HepG2 (cell line): ENCODE results near the gene TECPR1. TPM values are rescaled to one million over a fixed set of nuclear protein-coding genes. Genes with fewer than 3 reads are reported as not detected.

Experiments used
- ATAC-seq: fragments of 200-7000 bp; cut with Tn5 transposase; 3 replicates; pipeline ENCODE4 v1.9.1; 2020; ENCODE audit warnings: mild to moderate bottlenecking, moderate library complexity
- BruUV-seq: library from RNA; stranded (reverse); fragments of 400-500 nt; replicated peaks from 2 replicates; lab custom pipeline; 2021; lab: Mats Ljungman, UMichigan
- CTCF ChIA-PET: fragments of 300-600 bp; formaldehyde crosslinking; extraction: SDS; loops from one replicate; lab custom pipeline; 2021; ENCODE audit warnings: low total read pairs, inconsistent platforms, low intra/inter-chr PET ratio; lab: Yijun Ruan, JAX
- POLR2A ChIA-PET: fragments of 350-600 bp; sonication (Branson Sonifier 250); formaldehyde crosslinking; loops from one replicate; lab custom pipeline; 2020; ENCODE audit warnings: antibody characterized with exemption, inconsistent platforms; lab: Yijun Ruan, JAX
- DNase-seq: peaks from one replicate; pipeline ENCODE4 v3.0.0-alpha.2; 2015; ENCODE audit warnings: low spot score
- FAIRE-seq: peaks from 3 replicates; lab custom pipeline; 2011; peaks lifted over from hg19 to GRCh38; lab: Jason Lieb, UNC
- H2AFZ ChIP-seq: one replicate; pipeline ENCODE4 v1.6.1; 2011; ENCODE audit warnings: low read length, inconsistent platforms
- H3K27ac ChIP-seq: fragments of 300-600 bp; 3 replicates; pipeline ENCODE4 v1.8.0; 2011; ENCODE audit warnings: mixed run types, mild to moderate bottlenecking, mixed read lengths, low read length, inconsistent platforms; ENCODE audit not compliant: insufficient read depth; ENCODE audit errors: extremely low read length
- H3K27me3 ChIP-seq, 2 experiments: fragments of 200-600 bp in 1 of 2; 2 replicates in 1 of 2; 3 replicates in 1 of 2; pipeline versions ENCODE4 v1.6.0 to v1.8.0; 2011; ENCODE audit warnings: low read length in 2 of 2, mild to moderate bottlenecking in 2 of 2, moderate library complexity in 2 of 2, inconsistent platforms in 1 of 2; ENCODE audit not compliant: insufficient read depth in 2 of 2, control insufficient read depth in 1 of 2
- H3K36me3 ChIP-seq, 2 experiments: fragments of 200-600 bp in 1 of 2; replicated peaks in 1 of 2; 2 replicates in 1 of 2; 3 replicates in 1 of 2; pipeline versions ENCODE4 v1.5.1 to v1.8.0; 2011; ENCODE audit warnings: low read length in 2 of 2, inconsistent platforms in 1 of 2; ENCODE audit not compliant: insufficient read depth in 2 of 2, control insufficient read depth in 1 of 2
- H3K4me1 ChIP-seq: 2 replicates; pipeline ENCODE4 v1.5.1; 2012; ENCODE audit warnings: low read length, inconsistent platforms; ENCODE audit not compliant: insufficient read depth
- H3K4me2 ChIP-seq: 2 replicates; pipeline ENCODE4 v1.6.0; 2011; ENCODE audit warnings: low read depth, low read length, inconsistent platforms
- H3K4me3 ChIP-seq, 3 experiments: fragments of 200-600 bp in 1 of 3; sonication (generic), shearing (Covaris generic) in 1 of 3; replicated peaks in 1 of 3; 2 replicates each; pipeline ENCODE4 v1.5.1; 2011 to 2016; ENCODE audit warnings: low read length in 3 of 3, inconsistent platforms in 2 of 3, low read depth in 2 of 3, mild to moderate bottlenecking in 2 of 3, control low read depth in 1 of 3, mixed read lengths in 1 of 3; ENCODE audit not compliant: insufficient read depth in 1 of 3
- H3K79me2 ChIP-seq: one replicate; pipeline ENCODE4 v1.6.1; 2011; ENCODE audit warnings: low read length, inconsistent platforms; ENCODE audit not compliant: insufficient read depth
- H3K9ac ChIP-seq: 2 replicates; pipeline ENCODE4 v1.6.0; 2011; ENCODE audit warnings: mild to moderate bottlenecking, low read depth, low read length, inconsistent platforms; ENCODE audit not compliant: insufficient read depth
- H3K9me3 ChIP-seq: 2 replicates; pipeline ENCODE4 v1.5.1; 2012; ENCODE audit warnings: mild to moderate bottlenecking, low read length
- H4K20me1 ChIP-seq: 2 replicates; pipeline ENCODE4 v1.6.0; 2011; ENCODE audit warnings: inconsistent platforms, mild to moderate bottlenecking, low read length, moderate library complexity; ENCODE audit not compliant: insufficient read depth
- AGO2 ChIP-seq: fragments of 200-400 bp; formaldehyde crosslinking; optimal IDR thresholded peaks from 2 replicates; pipeline ENCODE3; 2017; ENCODE audit warnings: mild to moderate bottlenecking, low read depth, low read length, moderate library complexity
- ARNT ChIP-seq: fragments of 450-650 bp; IDR thresholded peaks from 2 replicates; pipeline ENCODE4 v1.6.1; 2017
- HHEX ChIP-seq: IDR thresholded peaks from 2 replicates; pipeline ENCODE4 v1.6.1; 2016; ENCODE audit warnings: control low read depth
- KDM2A ChIP-seq: sonication (generic); formaldehyde crosslinking; IDR thresholded peaks from 2 replicates; pipeline ENCODE4 v1.4.0; 2020; ENCODE audit warnings: low read depth, missing genetic modification reagents, borderline replicate concordance
- KLF11 ChIP-seq: IDR thresholded peaks from 2 replicates; pipeline ENCODE4 v1.6.1; 2016; ENCODE audit warnings: missing compliant biosample characterization
- NFE2 ChIP-seq: sonication (generic); formaldehyde crosslinking; IDR thresholded peaks from 2 replicates; pipeline ENCODE4 v1.4.0; 2020; ENCODE audit warnings: missing genetic modification reagents
- NR1H2 ChIP-seq: sonication (generic); formaldehyde crosslinking; IDR thresholded peaks from 2 replicates; pipeline ENCODE4 v1.8.1; 2022; ENCODE audit warnings: low read depth, missing genetic modification reagents, borderline replicate concordance
- NR2C2 ChIP-seq: sonication (generic); formaldehyde crosslinking; IDR thresholded peaks from 2 replicates; pipeline ENCODE4 v1.4.0; 2020; ENCODE audit warnings: missing genetic modification reagents, mild to moderate bottlenecking, moderate library complexity, borderline replicate concordance
- SMARCC2 ChIP-seq: fragments of 450-650 bp; IDR thresholded peaks from 2 replicates; pipeline ENCODE4 v1.6.1; 2017; ENCODE audit warnings: antibody characterized with exemption, mild to moderate bottlenecking
- WGBS: methylation state at CpG from one replicate; pipeline ENCODE4 v1.1.6; 2017; ENCODE audit warnings: low lambda C conversion rate; 5-methylcytosine and 5-hydroxymethylcytosine counted together
- in situ Hi-C: cut with HindIII; loops from 2 replicates; pipeline ENCODE4 v1.10.0; 2017; ENCODE audit warnings: low pct_unique_long_range_greater_than_20kb; ENCODE audit not compliant: extremely low pct_ligation_motif_present
- intact Hi-C: fragments of 100-400 bp; cut with micrococcal nuclease; formaldehyde crosslinking; loops from one replicate; pipeline ENCODE4 v1.10.0; 2022; ENCODE audit not compliant: unreplicated experiment
- polyA plus RNA-seq, 8 experiments: library from polyadenylated mRNA; depleted of rRNA in 3 of 8; stranded (reverse) in 7 of 8; unstranded in 1 of 8; fragments of >200 nt; fragmentation: Illumina TruSeq in 4 of 8; extraction: Trizol in 4 of 8; gene quantifications; 2 replicates each; pipeline versions ENCODE4 v1.2.1 to v1.2.3, GENCODE V29; 2011 to 2016; ENCODE audit warnings: low read depth in 4 of 8, missing spikeins in 1 of 8, mixed read lengths in 1 of 8; ENCODE audit not compliant: insufficient read depth in 1 of 8
- total RNA-seq, 5 experiments: library from RNA; depleted of rRNA; stranded (reverse); fragments of >200 nt; fragmentation: Illumina TruSeq; extraction: Trizol; gene quantifications; 2 replicates each; pipeline ENCODE4 v1.2.3, GENCODE V29; 2016; ENCODE audit warnings: low read depth in 1 of 5
- TF ChIP-seq, protein P1 (sequence below): IDR thresholded peaks from 2 replicates; pipeline ENCODE4 v1.6.1; 2016; ENCODE audit warnings: control low read depth
- TF ChIP-seq, protein P2 (sequence below): sonication (generic); formaldehyde crosslinking; IDR thresholded peaks from 2 replicates; pipeline ENCODE4 v1.5.0; 2020; ENCODE audit warnings: mild to moderate bottlenecking, missing genetic modification reagents, moderate library complexity
- TF ChIP-seq, protein P3 (sequence below): sonication (generic); formaldehyde crosslinking; IDR thresholded peaks from 2 replicates; pipeline ENCODE4 v1.4.0; 2020; ENCODE audit warnings: missing genetic modification reagents, mild to moderate bottlenecking, borderline replicate concordance

The TECPR1 gene
- total and polyA plus RNA-seq, 2 of the 13 experiments (the other 11 are each of a cell fraction or from before 2014, with no cell fraction given) = 2.3 to 6.3 TPM

DNA sequence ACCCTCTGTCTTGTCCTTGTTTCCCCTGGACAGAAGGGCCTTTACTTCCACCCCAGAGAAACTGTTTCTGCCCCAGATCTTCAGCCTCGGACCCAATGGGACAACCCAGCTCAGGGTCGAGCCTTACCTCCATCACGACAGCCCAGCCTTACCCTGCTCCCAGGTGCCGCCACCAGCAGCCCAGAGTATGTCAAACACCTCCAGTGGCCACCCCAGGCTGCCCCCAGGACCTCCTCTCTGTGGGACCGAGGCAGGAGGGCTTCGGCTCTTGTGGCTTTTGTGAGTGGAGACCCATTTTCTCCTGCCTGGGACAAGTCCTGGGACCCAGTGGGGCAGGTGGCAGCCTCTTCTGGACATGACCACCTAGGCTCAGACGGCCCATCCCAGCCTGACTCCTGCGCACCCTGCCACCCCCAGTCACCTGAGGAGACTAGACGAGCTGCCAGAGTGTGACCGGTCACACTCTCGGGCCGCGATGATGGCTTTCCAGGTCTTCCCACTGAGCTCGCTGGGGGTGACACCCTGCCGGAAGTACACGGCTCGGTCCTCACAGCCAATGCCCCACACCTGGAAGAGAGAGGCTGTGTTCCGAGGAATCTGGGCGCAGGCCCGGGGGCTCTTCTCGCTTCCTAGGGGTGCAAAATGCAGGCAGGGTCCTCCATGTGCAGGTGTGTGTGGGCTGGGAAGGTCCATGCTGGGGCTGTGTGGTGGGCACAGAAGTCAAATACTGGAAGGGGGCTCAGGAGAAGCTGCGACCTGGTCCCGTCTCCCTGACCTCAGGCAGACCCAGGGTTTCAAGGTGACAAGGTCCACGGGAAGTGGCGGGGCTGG is 15.5 kb downstream of the TECPR1 start:
- no peaks in the 10 kb centered on the region for H4K20me1 ChIP-seq
- H3K9ac ChIP-seq = no peak overlapping the region
- WGBS = 93% methylated on average over 19 of the region's 25 CpGs
- no peak for FAIRE-seq
- H3K79me2 ChIP-seq = no peaks in the 10 kb centered on the region
- H2AFZ ChIP-seq = no peak overlapping the region
- ChIA-PET CTCF (no interaction called here), POLR2A (no interaction called here)
- no peak overlapping the region for H3K4me2 ChIP-seq
- H3K4me1 ChIP-seq = no peaks in the 10 kb centered on the region
- H3K36me3 ChIP-seq = no peaks in the 10 kb centered on the region; a peak in 2 of 5 replicates
- in situ Hi-C loops = no loop called here
- TF ChIP-seq, protein P1, sequence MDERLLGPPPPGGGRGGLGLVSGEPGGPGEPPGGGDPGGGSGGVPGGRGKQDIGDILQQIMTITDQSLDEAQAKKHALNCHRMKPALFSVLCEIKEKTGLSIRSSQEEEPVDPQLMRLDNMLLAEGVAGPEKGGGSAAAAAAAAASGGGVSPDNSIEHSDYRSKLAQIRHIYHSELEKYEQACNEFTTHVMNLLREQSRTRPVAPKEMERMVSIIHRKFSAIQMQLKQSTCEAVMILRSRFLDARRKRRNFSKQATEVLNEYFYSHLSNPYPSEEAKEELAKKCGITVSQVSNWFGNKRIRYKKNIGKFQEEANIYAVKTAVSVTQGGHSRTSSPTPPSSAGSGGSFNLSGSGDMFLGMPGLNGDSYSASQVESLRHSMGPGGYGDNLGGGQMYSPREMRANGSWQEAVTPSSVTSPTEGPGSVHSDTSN (CRISPR knock-in tag) = no peak
- TF ChIP-seq AGO2 = peak; percentile 23
- TF ChIP-seq ARNT = no peak
- intact Hi-C loops = no loop called here
- DNase-seq = no peak
- no peaks in the 10 kb centered on the region for H3K27me3 ChIP-seq
- no peak for ATAC-seq
- no peak overlapping the region for H3K27ac ChIP-seq
- H3K4me3 ChIP-seq = no peak overlapping the region
- BruUV-seq = no TSS peak
- no peaks in the 10 kb centered on the region for H3K9me3 ChIP-seq

DNA sequence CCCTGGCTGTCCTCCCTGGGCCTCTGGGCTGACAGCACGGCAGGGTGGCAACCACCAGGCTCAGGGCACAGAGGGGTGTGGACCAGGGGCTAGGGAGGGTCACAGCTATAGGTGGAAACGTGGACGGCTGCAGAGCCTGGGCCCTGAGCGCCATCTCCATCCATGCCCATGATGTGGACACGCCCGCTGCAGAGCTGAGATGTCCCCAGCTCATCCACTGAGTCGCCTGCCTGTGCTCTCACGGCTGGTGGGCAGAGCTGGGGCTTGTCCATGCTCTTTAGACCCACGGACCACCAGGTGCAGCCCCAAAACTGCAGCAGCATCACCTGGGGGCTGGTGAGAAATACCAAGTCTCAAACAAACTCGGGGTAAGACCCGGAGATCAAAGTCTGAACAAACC is 16.1 kb downstream of the TECPR1 start:
- H3K9me3 ChIP-seq = no peaks in the 10 kb centered on the region
- no peaks in the 10 kb centered on the region for H4K20me1 ChIP-seq
- in situ Hi-C loops (no loop called here), intact Hi-C loops (no loop called here)
- H3K4me3 ChIP-seq = no peak overlapping the region
- H3K9ac ChIP-seq = no peak overlapping the region
- no peak overlapping the region for H3K4me2 ChIP-seq
- POLR2A ChIA-PET = no interaction called here
- no peaks in the 10 kb centered on the region for H3K27me3 ChIP-seq
- H3K36me3 ChIP-seq = no peaks in the 10 kb centered on the region; a peak in 2 of 5 replicates
- no peak overlapping the region for H3K27ac ChIP-seq
- H3K4me1 ChIP-seq = no peaks in the 10 kb centered on the region
- CTCF ChIA-PET = no interaction called here
- FAIRE-seq (no peak), DNase-seq (no peak), ATAC-seq (no peak)
- 89% methylated on average over 1 of the region's 11 CpGs for WGBS
- no peak overlapping the region for H2AFZ ChIP-seq
- no TSS peak for BruUV-seq
- no peaks in the 10 kb centered on the region for H3K79me2 ChIP-seq
- no peak for TF ChIP-seq NR1H2
- TF ChIP-seq SMARCC2 = no peak
- TF ChIP-seq NFE2 (CRISPR knock-in tag) = no peak
- TF ChIP-seq KDM2A (CRISPR knock-in tag) = no peak
- TF ChIP-seq, protein P2, sequence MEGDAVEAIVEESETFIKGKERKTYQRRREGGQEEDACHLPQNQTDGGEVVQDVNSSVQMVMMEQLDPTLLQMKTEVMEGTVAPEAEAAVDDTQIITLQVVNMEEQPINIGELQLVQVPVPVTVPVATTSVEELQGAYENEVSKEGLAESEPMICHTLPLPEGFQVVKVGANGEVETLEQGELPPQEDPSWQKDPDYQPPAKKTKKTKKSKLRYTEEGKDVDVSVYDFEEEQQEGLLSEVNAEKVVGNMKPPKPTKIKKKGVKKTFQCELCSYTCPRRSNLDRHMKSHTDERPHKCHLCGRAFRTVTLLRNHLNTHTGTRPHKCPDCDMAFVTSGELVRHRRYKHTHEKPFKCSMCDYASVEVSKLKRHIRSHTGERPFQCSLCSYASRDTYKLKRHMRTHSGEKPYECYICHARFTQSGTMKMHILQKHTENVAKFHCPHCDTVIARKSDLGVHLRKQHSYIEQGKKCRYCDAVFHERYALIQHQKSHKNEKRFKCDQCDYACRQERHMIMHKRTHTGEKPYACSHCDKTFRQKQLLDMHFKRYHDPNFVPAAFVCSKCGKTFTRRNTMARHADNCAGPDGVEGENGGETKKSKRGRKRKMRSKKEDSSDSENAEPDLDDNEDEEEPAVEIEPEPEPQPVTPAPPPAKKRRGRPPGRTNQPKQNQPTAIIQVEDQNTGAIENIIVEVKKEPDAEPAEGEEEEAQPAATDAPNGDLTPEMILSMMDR (CRISPR knock-in tag) = no peak
- TF ChIP-seq, protein P3, sequence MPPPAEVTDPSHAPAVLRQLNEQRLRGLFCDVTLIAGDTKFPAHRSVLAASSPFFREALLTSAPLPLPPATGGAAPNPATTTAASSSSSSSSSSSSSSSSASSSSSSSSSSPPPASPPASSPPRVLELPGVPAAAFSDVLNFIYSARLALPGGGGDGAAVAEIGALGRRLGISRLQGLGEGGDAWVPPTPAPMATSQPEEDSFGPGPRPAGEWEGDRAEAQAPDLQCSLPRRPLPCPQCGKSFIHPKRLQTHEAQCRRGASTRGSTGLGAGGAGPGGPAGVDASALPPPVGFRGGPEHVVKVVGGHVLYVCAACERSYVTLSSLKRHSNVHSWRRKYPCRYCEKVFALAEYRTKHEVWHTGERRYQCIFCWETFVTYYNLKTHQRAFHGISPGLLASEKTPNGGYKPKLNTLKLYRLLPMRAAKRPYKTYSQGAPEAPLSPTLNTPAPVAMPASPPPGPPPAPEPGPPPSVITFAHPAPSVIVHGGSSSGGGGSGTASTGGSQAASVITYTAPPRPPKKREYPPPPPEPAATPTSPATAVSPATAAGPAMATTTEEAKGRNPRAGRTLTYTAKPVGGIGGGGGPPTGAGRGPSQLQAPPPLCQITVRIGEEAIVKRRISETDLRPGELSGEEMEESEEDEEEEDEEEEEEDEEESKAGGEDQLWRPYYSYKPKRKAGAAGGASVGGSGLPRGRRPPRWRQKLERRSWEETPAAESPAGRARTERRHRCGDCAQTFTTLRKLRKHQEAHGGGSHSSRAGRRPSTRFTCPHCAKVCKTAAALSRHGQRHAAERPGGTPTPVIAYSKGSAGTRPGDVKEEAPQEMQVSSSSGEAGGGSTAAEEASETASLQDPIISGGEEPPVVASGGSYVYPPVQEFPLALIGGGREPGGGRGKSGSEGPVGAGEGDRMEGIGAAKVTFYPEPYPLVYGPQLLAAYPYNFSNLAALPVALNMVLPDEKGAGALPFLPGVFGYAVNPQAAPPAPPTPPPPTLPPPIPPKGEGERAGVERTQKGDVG (CRISPR knock-in tag) = no peak
- TF ChIP-seq NR2C2 = no peak
- TF ChIP-seq HHEX (CRISPR knock-in tag) = no peak
- no peak for TF ChIP-seq KLF11 (CRISPR knock-in tag)
